GM21367 (cell line): ENCODE results near the gene DNAI1.
"Not testable (repeated sequence)": the region's sequence is repeated elsewhere in the genome, so short reads cannot be mapped to it uniquely, and the experiment has no call there.

ENCODE experiments used
- ATAC-seq: cut with Tn5 transposase; IDR thresholded peaks from one replicate; pipeline ENCODE4 v1.9.1; 2021; ENCODE audit not compliant: unreplicated experiment

DNAI1 gene

GRCh38 chr9:34458013-34458958 lies at the start of gene DNAI1, which contains the start of gene FAM219A:
DNAI1 (plus strand) TSS chr9:34458805; CDS start chr9:34459006, 201 bp downstream.
FAM219A (minus strand) TSS chr9:34458570; CDS start chr9:34458263, 307 bp downstream.
- peak; percentile 97 for ATAC-seq

GRCh38 chr9:34409154-34409553 lies 49.5 kb upstream of the DNAI1 start:
- no peak for ATAC-seq

- ATAC-seq: no peak
These were observed 46.3 kb upstream of the DNAI1 start for GRCh38 chr9:34412336-34412735.

GRCh38 chr9:34413231-34413852 lies 45.3 kb upstream of the DNAI1 start:
- no peak for ATAC-seq

- ATAC-seq: no peak
These were observed 40.9 kb upstream of the DNAI1 start for GRCh38 chr9:34417734-34418133.

- ATAC-seq: no peak
These were observed 38.7 kb upstream of the DNAI1 start for GRCh38 chr9:34419716-34420504.

GRCh38 chr9:34426347-34427074 lies 32.1 kb upstream of the DNAI1 start:
- ATAC-seq: no peak

- ATAC-seq: no peak
These were observed 30.2 kb upstream of the DNAI1 start for GRCh38 chr9:34428325-34428958.

- ATAC-seq: no peak
These were observed 27.7 kb upstream of the DNAI1 start for GRCh38 chr9:34430843-34431437.

- ATAC-seq: no peak
These were observed 26.9 kb upstream of the DNAI1 start for GRCh38 chr9:34431667-34432066.

GRCh38 chr9:34437006-34437925 lies 21.3 kb upstream of the DNAI1 start:
- no peak for ATAC-seq

GRCh38 chr9:34437926-34438307 lies 20.7 kb upstream of the DNAI1 start:
- not testable (repeated sequence) for ATAC-seq

- not testable (repeated sequence) for ATAC-seq
These were observed 20.1 kb upstream of the DNAI1 start for GRCh38 chr9:34438465-34438864.

- ATAC-seq: no peak
These were observed 18.6 kb upstream of the DNAI1 start for GRCh38 chr9:34440017-34440416.

- ATAC-seq: no peak
These were observed 15.8 kb upstream of the DNAI1 start for GRCh38 chr9:34442770-34443169.

- ATAC-seq: no peak
These were observed 15.1 kb upstream of the DNAI1 start for GRCh38 chr9:34443533-34443932.

- no peak for ATAC-seq
These were observed 14.6 kb upstream of the DNAI1 start for GRCh38 chr9:34443976-34444375.

GRCh38 chr9:34446468-34446891 lies 12.1 kb upstream of the DNAI1 start:
- ATAC-seq: no peak

- ATAC-seq: no peak
These were observed 11.7 kb upstream of the DNAI1 start for GRCh38 chr9:34446951-34447350.
